ENCODE results near the gene ADGRF1.

GRCh38 chr6:47034421-47034820 lies 7.7 kb downstream of the ADGRF1 start:
- no peak for TF ChIP-seq CTCF (IDR thresholded peaks at IDR 0.05)
- no peak for TF ChIP-seq POLR2A (IDR thresholded peaks at IDR 0.05; ENCODE audit: low read depth)
- no peak for TF ChIP-seq POLR2AphosphoS5 (IDR thresholded peaks at IDR 0.05)
- no peak for TF ChIP-seq EP300 (IDR thresholded peaks at IDR 0.05)

All from esophagus muscularis mucosa (tissue), 4 donors.